Thyroid gland (tissue), 4 donors: ENCODE results near the gene ISCA1. TPM values are rescaled to one million over a fixed set of nuclear protein-coding genes. Genes with fewer than 3 reads are reported as not detected.

Source experiments
- DNase-seq, 2 donors: peaks; one replicate each; pipeline ENCODE4 v3.0.0-alpha.2; 2019
- H3K27ac ChIP-seq, 3 donors: fragments of 200-600 bp; sonication (generic); 1 replicate in 2 of 3; 2 replicates in 1 of 3; pipeline ENCODE4 v1.5.1; 2016 to 2019; ENCODE audit warnings: mild to moderate bottlenecking in 1 of 3, moderate library complexity in 1 of 3
- H3K27me3 ChIP-seq: fragments of 200-600 bp; sonication (generic); one replicate; pipeline ENCODE4 v1.5.1; 2019
- H3K36me3 ChIP-seq, 2 donors: fragments of 200-600 bp; sonication (generic); one replicate each; pipeline ENCODE4 v1.5.1; 2016 to 2019
- H3K4me1 ChIP-seq, 2 donors: fragments of 200-600 bp; sonication (generic); one replicate each; pipeline ENCODE4 v1.5.1; 2017 to 2019
- H3K4me3 ChIP-seq, 3 donors: fragments of 200-600 bp; sonication (generic); replicated peaks in 1 of 3; 1 replicate in 2 of 3; 2 replicates in 1 of 3; pipeline ENCODE4 v1.5.1; 2016; ENCODE audit warnings: mild to moderate bottlenecking in 1 of 3
- H3K9me3 ChIP-seq: fragments of 200-600 bp; sonication (generic); one replicate; pipeline ENCODE4 v1.5.1; 2017
- POLR2A ChIP-seq, 2 donors: fragments of 450-650 bp; IDR thresholded peaks; one replicate each; pipeline ENCODE4 v1.6.1; 2017; ENCODE audit warnings: antibody characterized with exemption in 2 of 2, mild to moderate bottlenecking in 2 of 2, moderate library complexity in 1 of 2
- WGBS, 2 donors: methylation state at CpG; one replicate each; pipeline ENCODE4 v1.1.5; 2017; 5-methylcytosine and 5-hydroxymethylcytosine counted together
- intact Hi-C: fragments of 100-400 bp; cut with DNase I; formaldehyde crosslinking; loops from one replicate; pipeline ENCODE4 v1.15.1; 2023
- small RNA-seq: library from RNA; depleted of rRNA; stranded (forward); fragments of <200 nt; gene quantifications from one replicate; pipeline ENCODE3, GENCODE V24; 2016
- total RNA-seq, 4 donors: library from RNA; depleted of rRNA; stranded (reverse); fragments of >200 nt; gene quantifications; one replicate each; pipeline ENCODE4 v1.2.3, GENCODE V29; 2016
- TF ChIP-seq, protein P1 (sequence below), 6 experiments: fragments of 200-600 bp in 3 of 6; fragments of 450-650 bp in 3 of 6; sonication (generic) in 3 of 6; IDR thresholded peaks; one replicate each; pipeline ENCODE4 v1.5.1; 2016 to 2019; ENCODE audit warnings: antibody characterized with exemption in 6 of 6, mild to moderate bottlenecking in 2 of 6, inconsistent platforms in 1 of 6, moderate library complexity in 1 of 6

ISCA1 gene
- total RNA-seq, 4 donors from 2014 or later = 47.9 to 79.1 (median 63.8) TPM

DNA sequence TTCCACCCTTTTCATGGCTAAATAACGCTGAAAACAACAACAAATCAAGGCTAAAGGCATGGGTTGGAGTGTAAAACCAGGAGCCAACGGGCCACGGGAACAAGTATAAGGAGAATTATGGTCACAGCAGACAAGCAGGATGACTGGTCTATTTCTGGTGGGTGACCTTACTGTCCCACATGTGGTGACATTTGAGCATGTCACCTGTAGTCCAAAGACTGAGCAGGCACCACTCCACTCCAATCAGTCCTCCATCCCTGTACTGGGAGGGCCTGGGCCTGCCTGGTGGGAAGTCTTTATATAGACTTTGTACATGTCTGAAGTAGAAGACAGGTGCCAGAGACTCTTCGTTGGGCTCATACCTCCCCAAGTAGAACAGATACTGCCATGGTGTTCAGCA lies 59.7 kb downstream of the ISCA1 start:
- Histone ChIP-seq H3K9me3 (no peaks in the 10 kb centered on the region), H3K36me3 (no peaks in the 10 kb centered on the region), H3K27ac (no peak overlapping the region), H3K4me3 (no peak overlapping the region), H3K27me3 (no peaks in the 10 kb centered on the region), H3K4me1 (no peaks in the 10 kb centered on the region)
- TF ChIP-seq, protein P1, sequence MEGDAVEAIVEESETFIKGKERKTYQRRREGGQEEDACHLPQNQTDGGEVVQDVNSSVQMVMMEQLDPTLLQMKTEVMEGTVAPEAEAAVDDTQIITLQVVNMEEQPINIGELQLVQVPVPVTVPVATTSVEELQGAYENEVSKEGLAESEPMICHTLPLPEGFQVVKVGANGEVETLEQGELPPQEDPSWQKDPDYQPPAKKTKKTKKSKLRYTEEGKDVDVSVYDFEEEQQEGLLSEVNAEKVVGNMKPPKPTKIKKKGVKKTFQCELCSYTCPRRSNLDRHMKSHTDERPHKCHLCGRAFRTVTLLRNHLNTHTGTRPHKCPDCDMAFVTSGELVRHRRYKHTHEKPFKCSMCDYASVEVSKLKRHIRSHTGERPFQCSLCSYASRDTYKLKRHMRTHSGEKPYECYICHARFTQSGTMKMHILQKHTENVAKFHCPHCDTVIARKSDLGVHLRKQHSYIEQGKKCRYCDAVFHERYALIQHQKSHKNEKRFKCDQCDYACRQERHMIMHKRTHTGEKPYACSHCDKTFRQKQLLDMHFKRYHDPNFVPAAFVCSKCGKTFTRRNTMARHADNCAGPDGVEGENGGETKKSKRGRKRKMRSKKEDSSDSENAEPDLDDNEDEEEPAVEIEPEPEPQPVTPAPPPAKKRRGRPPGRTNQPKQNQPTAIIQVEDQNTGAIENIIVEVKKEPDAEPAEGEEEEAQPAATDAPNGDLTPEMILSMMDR (IDR thresholded peaks at IDR 0.05) = no peak
- TF ChIP-seq POLR2A (IDR thresholded peaks at IDR 0.05) = no peak
- intact Hi-C loops = no loop called here
- DNase-seq = no peak
- WGBS, 2 donors = 82 to 93% methylated on average over 4 of the region's 4 CpGs

DNA sequence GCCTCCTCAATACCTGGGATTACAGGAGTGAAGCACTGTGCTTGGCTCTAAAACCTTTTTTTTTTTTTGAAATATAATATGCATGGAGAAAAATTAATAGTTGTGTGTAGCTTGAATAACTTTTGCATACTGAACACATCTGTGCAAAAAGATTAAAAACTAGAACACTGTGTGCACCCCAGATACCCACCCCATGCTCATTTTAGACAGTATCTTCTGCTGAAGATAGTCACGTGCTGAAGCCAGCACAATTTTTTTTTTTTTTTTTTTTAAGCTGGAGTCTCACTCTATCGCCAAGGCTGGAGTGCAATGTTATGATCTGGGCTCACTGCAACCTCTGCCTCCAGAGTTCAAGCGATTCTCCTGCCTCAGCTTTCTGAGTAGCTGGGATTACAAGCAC lies 62.7 kb downstream of the ISCA1 start:
- TF ChIP-seq, protein P1 (IDR thresholded peaks at IDR 0.05) = no peak
- TF ChIP-seq POLR2A (IDR thresholded peaks at IDR 0.05) = no peak
- Histone ChIP-seq H3K36me3 (no peaks in the 10 kb centered on the region), H3K27me3 (no peaks in the 10 kb centered on the region), H3K4me1 (no peaks in the 10 kb centered on the region), H3K9me3 (no peaks in the 10 kb centered on the region), H3K4me3 (no peak overlapping the region), H3K27ac (no peak overlapping the region)
- intact Hi-C loops = no loop called here
- 75 to 86% methylated on average over 3 of the region's 3 CpGs for WGBS, 2 donors
- DNase-seq = no peak

DNA sequence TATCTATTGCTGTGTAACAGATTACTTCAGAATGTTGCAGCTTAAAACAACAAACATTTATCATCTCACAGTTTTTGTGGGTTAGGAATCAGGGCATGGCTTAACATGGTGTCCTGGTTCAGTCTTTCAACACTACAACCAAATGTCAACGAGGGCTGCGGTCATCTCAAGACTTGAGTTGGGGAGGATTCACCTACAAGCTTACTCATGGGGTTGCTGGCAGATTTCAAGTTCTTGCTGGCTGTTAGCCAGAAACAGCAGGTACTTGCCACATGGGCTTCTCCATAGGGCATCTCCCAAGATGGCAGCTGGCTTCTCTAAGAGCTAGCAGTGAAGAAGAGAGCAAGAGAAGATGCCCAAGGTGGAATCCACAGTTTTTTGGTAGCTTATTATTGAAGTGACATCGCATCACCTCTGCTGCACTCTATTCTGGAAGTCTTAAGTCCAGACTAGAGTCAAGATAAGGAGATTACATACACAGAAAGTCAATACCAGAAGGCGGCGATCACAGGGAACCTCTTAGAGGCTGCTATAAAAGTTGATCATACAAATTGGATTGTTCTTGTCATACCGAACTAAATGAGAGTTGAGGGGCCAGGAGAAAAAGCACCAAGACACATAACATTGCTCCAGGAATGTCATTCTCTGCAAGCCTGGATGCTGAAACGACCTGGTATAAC lies 65.1 kb downstream of the ISCA1 start:
- intact Hi-C loops = no loop called here
- TF ChIP-seq POLR2A (IDR thresholded peaks at IDR 0.05) = no peak
- TF ChIP-seq, protein P1 (IDR thresholded peaks at IDR 0.05) = no peak
- DNase-seq = no peak
- H3K27me3 ChIP-seq = no peaks in the 10 kb centered on the region
- H3K36me3 ChIP-seq = no peaks in the 10 kb centered on the region
- H3K27ac ChIP-seq = no peak overlapping the region
- no peaks in the 10 kb centered on the region for H3K9me3 ChIP-seq
- H3K4me1 ChIP-seq = no peaks in the 10 kb centered on the region
- WGBS, 2 donors = 88 to 94% methylated on average over 7 of the region's 7 CpGs
- no peak overlapping the region for H3K4me3 ChIP-seq

Small RNA genes within 50 kb of the gene (small RNA-seq; reads per million reads assigned to genes)
- gene AL137849.1 = not detected
- not detected for gene RN7SKP264

Other genes starting within 250 kb of the ISCA1 start
- 100 to 1,000 TPM in 1 of 4 donors, 10 to 100 TPM in 3; 18.2 to 112 (median 47.6) TPM for gene GOLM1, start 183.0 kb downstream of the ISCA1 start, total RNA-seq
- gene C9orf153, start 22.9 kb downstream of the ISCA1 start, total RNA-seq = under 1 TPM in 2 of 4 donors, not detected in 2; 0.67 to 0.71 TPM
- 10 to 100 TPM; 32.0 to 40.6 (median 33.7) TPM for gene TUT7, start 71.9 kb upstream of the ISCA1 start, total RNA-seq